Astrocyte of the cerebellum (primary cell): ENCODE results near the gene GDI1.

Source experiments
- DNase-seq: peaks from one replicate; pipeline ENCODE4 v3.0.0-alpha.2; 2011; ENCODE audit warnings: low read depth
- H3K4me3 ChIP-seq: 2 replicates; pipeline ENCODE4 v1.5.1; 2011; ENCODE audit warnings: mild to moderate bottlenecking, low read depth, low read length, moderate library complexity
- in situ Hi-C: cut with HindIII; loops from 2 replicates; pipeline ENCODE4 v1.10.0; 2017; ENCODE audit warnings: low sequenced_read_pairs
- TF ChIP-seq, protein P1 (sequence below): IDR thresholded peaks from 2 replicates; pipeline ENCODE4 v1.5.1; 2012; ENCODE audit warnings: low read length, low read depth, moderate library complexity, mild to moderate bottlenecking; ENCODE audit errors: missing control alignments

The GDI1 gene

DNA sequence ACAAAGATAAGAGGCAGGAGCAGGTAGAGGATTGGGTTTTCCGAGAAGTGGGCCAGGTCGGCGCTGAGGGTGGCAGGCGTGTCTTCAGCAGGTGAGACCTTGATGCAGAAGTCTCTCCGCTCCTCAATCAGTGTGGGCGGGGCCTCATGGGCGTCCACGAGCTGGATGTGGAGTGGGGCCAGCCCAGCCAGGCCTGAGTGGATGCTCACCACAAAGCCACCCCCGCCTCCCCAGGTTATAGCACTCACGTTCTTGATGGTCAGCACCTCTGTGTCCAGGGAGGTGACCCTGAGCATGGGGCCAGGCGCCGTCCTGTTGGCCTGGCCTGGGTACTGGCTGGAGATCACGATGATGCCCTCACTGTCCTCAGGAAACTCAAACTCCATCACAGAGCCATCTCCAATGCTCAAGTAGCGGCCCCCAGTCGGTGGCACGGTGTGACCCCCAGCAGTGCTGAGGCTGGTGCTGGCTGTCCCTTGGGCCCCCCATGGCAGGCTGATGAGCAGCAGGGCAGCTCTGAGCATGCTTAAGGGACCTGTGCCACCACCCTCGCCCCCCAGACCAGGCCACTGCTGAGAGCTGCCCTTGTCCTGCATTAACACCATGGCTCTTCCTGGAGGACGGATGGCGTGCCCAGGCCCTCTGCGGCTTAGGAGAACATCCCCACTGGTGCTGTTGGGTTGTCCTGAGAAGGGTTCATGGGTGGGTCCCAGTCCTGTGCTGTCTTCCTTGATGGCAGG lies 51.6 kb downstream of the GDI1 start:
- in situ Hi-C loops: loop anchor here (5.0 kb wide), 1 partner anchor 41 kb away; no protein-coding TSS in a partner anchor
- no peak for DNase-seq
- TF ChIP-seq, protein P1, sequence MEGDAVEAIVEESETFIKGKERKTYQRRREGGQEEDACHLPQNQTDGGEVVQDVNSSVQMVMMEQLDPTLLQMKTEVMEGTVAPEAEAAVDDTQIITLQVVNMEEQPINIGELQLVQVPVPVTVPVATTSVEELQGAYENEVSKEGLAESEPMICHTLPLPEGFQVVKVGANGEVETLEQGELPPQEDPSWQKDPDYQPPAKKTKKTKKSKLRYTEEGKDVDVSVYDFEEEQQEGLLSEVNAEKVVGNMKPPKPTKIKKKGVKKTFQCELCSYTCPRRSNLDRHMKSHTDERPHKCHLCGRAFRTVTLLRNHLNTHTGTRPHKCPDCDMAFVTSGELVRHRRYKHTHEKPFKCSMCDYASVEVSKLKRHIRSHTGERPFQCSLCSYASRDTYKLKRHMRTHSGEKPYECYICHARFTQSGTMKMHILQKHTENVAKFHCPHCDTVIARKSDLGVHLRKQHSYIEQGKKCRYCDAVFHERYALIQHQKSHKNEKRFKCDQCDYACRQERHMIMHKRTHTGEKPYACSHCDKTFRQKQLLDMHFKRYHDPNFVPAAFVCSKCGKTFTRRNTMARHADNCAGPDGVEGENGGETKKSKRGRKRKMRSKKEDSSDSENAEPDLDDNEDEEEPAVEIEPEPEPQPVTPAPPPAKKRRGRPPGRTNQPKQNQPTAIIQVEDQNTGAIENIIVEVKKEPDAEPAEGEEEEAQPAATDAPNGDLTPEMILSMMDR: no peak
- no peak overlapping the region for H3K4me3 ChIP-seq

GRCh38 chrX:154489182-154489581 lies 52.2 kb downstream of the GDI1 start:
- no peak overlapping the region for H3K4me3 ChIP-seq
- TF ChIP-seq, protein P1: no peak
- no peak for DNase-seq
- in situ Hi-C loops: loop anchor here (5.0 kb wide), 1 partner anchor 42 kb away; no protein-coding TSS in a partner anchor

DNA sequence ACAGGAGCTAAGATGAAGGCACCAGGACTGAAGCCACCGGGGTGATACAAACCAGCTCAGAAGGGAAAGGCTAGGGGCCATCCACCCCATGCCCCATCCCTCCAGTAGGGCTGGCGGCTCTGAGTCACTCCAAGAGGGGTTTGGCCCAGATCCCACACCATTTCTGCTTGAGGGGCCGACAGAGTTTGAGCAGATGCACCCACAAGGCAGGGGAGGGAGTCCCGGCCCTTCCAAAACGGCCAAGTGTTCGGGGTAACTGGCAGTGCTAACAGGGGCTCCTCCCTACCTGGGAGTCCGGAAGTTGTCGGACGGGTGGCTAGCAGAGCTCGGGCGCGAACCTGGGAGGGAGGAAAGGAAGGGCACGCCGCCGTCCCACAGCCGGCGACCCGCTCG lies 53.1 kb downstream of the GDI1 start:
- in situ Hi-C loops: no loop called here
- H3K4me3 ChIP-seq: peak overlapping the region; percentile 52
- TF ChIP-seq, protein P1: no peak
- DNase-seq: peak; percentile 15

GRCh38 chrX:154490414-154491083 lies 53.6 kb downstream of the GDI1 start, which contains the start of gene SLC10A3:
Gene SLC10A3, minus strand, starts transcription at chrX:154490629. Its CDS starts 1,689 bp downstream, at chrX:154488940.
- peak; percentile 81 for DNase-seq
- TF ChIP-seq, protein P1: no peak
- in situ Hi-C loops: no loop called here
- H3K4me3 ChIP-seq: peak within 1 kb of the TSS; percentile 52
